GM23338 (cell line): ENCODE measurements around the gene NCOA4. TPM values are rescaled to one million over a fixed set of nuclear protein-coding genes. Genes with fewer than 3 reads are reported as not detected.
A peak's percentile ranks its signal among the peaks of the same experiment; 100 is the strongest.
"Not testable (repeated sequence)": the region's sequence is repeated elsewhere in the genome, so short reads cannot be mapped to it uniquely, and the experiment has no call there.

ENCODE experiments used
- ATAC-seq: fragments of 200-7000 bp; cut with Tn5 transposase; 3 replicates; pipeline ENCODE4 v1.9.1; 2020
- DNase-seq: peaks from one replicate; pipeline ENCODE4 v3.0.0-alpha.2; 2015; ENCODE audit warnings: low spot score
- H2AFZ ChIP-seq: fragments of 200-600 bp; sonication (generic); 2 replicates; pipeline ENCODE4 v1.8.0; 2016; ENCODE audit warnings: antibody characterized with exemption, mild to moderate bottlenecking, moderate library complexity
- H3F3A ChIP-seq: fragments of 200-600 bp; sonication (generic); replicated peaks from 2 replicates; pipeline ENCODE4 v1.8.0; 2017; ENCODE audit warnings: antibody characterized with exemption, mixed run types, low read depth
- H3K27ac ChIP-seq: fragments of 200-600 bp; sonication (generic); 2 replicates; pipeline ENCODE4 v1.6.1; 2016; ENCODE audit warnings: low read depth
- H3K27me3 ChIP-seq: fragments of 200-600 bp; sonication (generic); 2 replicates; pipeline ENCODE4 v1.8.0; 2016; ENCODE audit warnings: mild to moderate bottlenecking, mixed run types, moderate library complexity; ENCODE audit not compliant: insufficient read depth
- H3K36me3 ChIP-seq: fragments of 200-600 bp; sonication (generic); 2 replicates; pipeline ENCODE4 v1.8.0; 2016; ENCODE audit warnings: mild to moderate bottlenecking; ENCODE audit not compliant: insufficient read depth
- H3K4me1 ChIP-seq: fragments of 200-600 bp; sonication (generic); 2 replicates; pipeline ENCODE4 v1.8.0; 2016; ENCODE audit warnings: mild to moderate bottlenecking, moderate library complexity; ENCODE audit not compliant: insufficient read depth
- H3K4me2 ChIP-seq: fragments of 200-600 bp; sonication (generic); 2 replicates; pipeline ENCODE4 v1.7.1; 2017; ENCODE audit warnings: mixed run types
- H3K4me3 ChIP-seq: fragments of 200-600 bp; sonication (generic); 2 replicates; pipeline ENCODE4 v1.6.1; 2016; ENCODE audit warnings: mixed run types
- H3K79me2 ChIP-seq: fragments of 200-600 bp; sonication (generic); replicated peaks from 2 replicates; pipeline ENCODE4 v1.8.0; 2017; ENCODE audit warnings: mild to moderate bottlenecking; ENCODE audit not compliant: insufficient read depth
- H3K9me2 ChIP-seq: fragments of 200-600 bp; sonication (generic); 2 replicates; pipeline ENCODE4 v1.8.0; 2017; ENCODE audit not compliant: insufficient read depth
- H4K20me1 ChIP-seq: fragments of 200-600 bp; sonication (generic); replicated peaks from 2 replicates; pipeline ENCODE4 v1.8.0; 2017; ENCODE audit warnings: mild to moderate bottlenecking; ENCODE audit not compliant: insufficient read depth
- H3K27ac Mint-ChIP-seq: 2 replicates; pipeline ENCODE4 v1.8.0; 2020; ENCODE audit warnings: inconsistent platforms, mild to moderate bottlenecking, moderate library complexity, mixed read lengths
- H3K27me3 Mint-ChIP-seq: 3 replicates; pipeline ENCODE4 v1.8.0; 2022; ENCODE audit warnings: low read depth, mild to moderate bottlenecking, moderate library complexity, mixed read lengths, inconsistent platforms; ENCODE audit not compliant: insufficient read depth, poor library complexity
- H3K36me3 Mint-ChIP-seq: 3 replicates; pipeline ENCODE4 v1.8.0; 2021; ENCODE audit warnings: low read depth, mild to moderate bottlenecking, inconsistent platforms, moderate library complexity, mixed read lengths
- H3K4me1 Mint-ChIP-seq: 3 replicates; pipeline ENCODE4 v1.8.0; 2020; ENCODE audit warnings: mild to moderate bottlenecking, inconsistent platforms, mixed read lengths
- H3K4me3 Mint-ChIP-seq: 3 replicates; pipeline ENCODE4 v1.8.0; 2021; ENCODE audit warnings: moderate library complexity, mild to moderate bottlenecking, inconsistent platforms, mixed read lengths
- H3K9me3 Mint-ChIP-seq: 3 replicates; pipeline ENCODE4 v1.8.0; 2020; ENCODE audit warnings: moderate library complexity, mild to moderate bottlenecking, inconsistent platforms, mixed read lengths
- CREB1 ChIP-seq: fragments of 250-450 bp; sonication (Bioruptor Pico); IDR thresholded peaks from 2 replicates; pipeline ENCODE4 v1.5.0; 2020; ENCODE audit warnings: low read depth, mild to moderate bottlenecking, moderate library complexity
- CTCF ChIP-seq, 2 experiments: fragments of 200-600 bp in 1 of 2; sonication (generic) in 1 of 2; conservative IDR thresholded peaks; 2 replicates each; pipeline versions ENCODE4 v1.5.1 to v1.6.1; 2016 to 2017; ENCODE audit warnings: antibody characterized with exemption in 2 of 2, low read depth in 2 of 2, mild to moderate bottlenecking in 2 of 2, moderate library complexity in 1 of 2
- ETS1 ChIP-seq: IDR thresholded peaks from 2 replicates; pipeline ENCODE4 v1.6.1; 2016; ENCODE audit warnings: antibody characterized with exemption
- EZH2phosphoT487 ChIP-seq: fragments of 200-600 bp; sonication (generic); IDR thresholded peaks from one replicate; pipeline ENCODE4 v1.8.1; 2018; ENCODE audit warnings: antibody characterized with exemption; ENCODE audit not compliant: unreplicated experiment
- JUNB ChIP-seq: IDR thresholded peaks from one replicate; pipeline ENCODE4 v1.6.1; 2016; ENCODE audit warnings: antibody characterized with exemption; ENCODE audit not compliant: unreplicated experiment
- POLR2AphosphoS5 ChIP-seq: IDR thresholded peaks from 2 replicates; pipeline ENCODE4 v1.6.1; 2016; ENCODE audit warnings: antibody characterized with exemption, low read depth
- ZNF331 ChIP-seq: fragments of 250-450 bp; sonication (Bioruptor Pico); IDR thresholded peaks from 2 replicates; pipeline ENCODE4 v1.5.0; 2020; ENCODE audit warnings: low read depth, mild to moderate bottlenecking, moderate library complexity
- polyA plus RNA-seq: library from polyadenylated mRNA; unstranded; fragments of >200 nt; fragmentation: Nextera tagmentation; extraction: Ambion mirVana; gene quantifications from 2 replicates; pipeline ENCODE4 v1.2.1, GENCODE V29; 2016
- total RNA-seq: library from RNA; depleted of rRNA; stranded (reverse); fragments of >200 nt; shearing (Covaris generic); gene quantifications from 2 replicates; pipeline ENCODE4 v1.2.3, GENCODE V29; 2014
- TF ChIP-seq, protein P1 (sequence below): IDR thresholded peaks from one replicate; pipeline ENCODE4 v1.6.1; 2018; ENCODE audit warnings: antibody characterized with exemption; ENCODE audit not compliant: unreplicated experiment

NCOA4 gene
- total and polyA plus RNA-seq, 2 experiments from 2014 or later: 24.9 to 76.9 TPM

DNA sequence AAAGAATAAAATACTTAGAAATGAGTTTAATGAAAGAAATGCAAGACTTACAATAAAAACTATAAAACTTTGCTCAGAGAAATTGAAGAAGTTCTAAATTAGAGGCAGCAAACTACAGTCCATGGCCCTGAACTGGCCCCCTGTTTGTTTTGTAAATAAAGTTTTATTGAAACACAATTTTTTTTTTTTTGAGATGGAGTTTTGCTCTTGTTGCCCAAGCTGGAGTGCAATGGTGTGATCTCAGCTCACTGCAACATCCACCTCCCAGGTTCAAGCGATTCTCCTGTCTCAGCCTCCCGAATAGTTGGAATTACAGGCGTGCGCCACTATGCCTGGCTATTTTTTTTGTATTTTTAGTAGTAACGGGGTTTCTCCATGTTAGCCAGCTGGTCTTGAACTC is 27.5 kb upstream of the NCOA4 start:
- H3K4me3 ChIP-seq, H4K20me1 ChIP-seq, H3K9me2 ChIP-seq, H3K79me2 ChIP-seq, ATAC-seq, H3K27me3 ChIP-seq, H3K36me3 ChIP-seq, DNase-seq, H3K27me3 Mint-ChIP-seq, H3F3A ChIP-seq, H3K36me3 Mint-ChIP-seq, H3K4me2 ChIP-seq, H2AFZ ChIP-seq, H3K27ac Mint-ChIP-seq, H3K27ac ChIP-seq, H3K9me3 Mint-ChIP-seq, H3K4me3 Mint-ChIP-seq: not testable (repeated sequence)
- H3K4me1 Mint-ChIP-seq: peaks cover 26% of the 10 kb centered on the region
- H3K4me1 ChIP-seq: peaks cover 14% of the 10 kb centered on the region

DNA sequence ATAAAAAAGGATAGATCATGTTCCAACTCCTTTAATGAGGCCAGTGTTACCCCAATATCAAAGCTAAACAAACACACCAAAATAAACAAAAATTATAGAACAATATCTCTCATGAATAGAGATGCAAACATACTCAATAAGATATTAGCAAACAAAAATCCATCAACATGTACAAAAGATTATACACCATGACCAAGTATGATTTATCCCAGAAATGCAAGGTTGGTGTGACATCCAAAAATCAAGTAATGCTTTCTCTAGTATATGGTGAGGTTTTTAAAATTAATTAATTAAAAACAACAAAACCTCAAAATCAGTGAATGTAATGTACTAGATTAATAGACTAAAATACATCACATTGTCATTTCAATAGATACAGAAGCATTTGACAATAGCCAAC is 26.6 kb upstream of the NCOA4 start:
- TF ChIP-seq CTCF (conservative IDR thresholded peaks at IDR 0.05; ENCODE audit: low read depth in 2 of 2) (no peak), ETS1 (no peak), CREB1 (no peak), JUNB (no peak), POLR2AphosphoS5 (no peak)
- no peaks in the 10 kb centered on the region for H4K20me1 ChIP-seq

DNA sequence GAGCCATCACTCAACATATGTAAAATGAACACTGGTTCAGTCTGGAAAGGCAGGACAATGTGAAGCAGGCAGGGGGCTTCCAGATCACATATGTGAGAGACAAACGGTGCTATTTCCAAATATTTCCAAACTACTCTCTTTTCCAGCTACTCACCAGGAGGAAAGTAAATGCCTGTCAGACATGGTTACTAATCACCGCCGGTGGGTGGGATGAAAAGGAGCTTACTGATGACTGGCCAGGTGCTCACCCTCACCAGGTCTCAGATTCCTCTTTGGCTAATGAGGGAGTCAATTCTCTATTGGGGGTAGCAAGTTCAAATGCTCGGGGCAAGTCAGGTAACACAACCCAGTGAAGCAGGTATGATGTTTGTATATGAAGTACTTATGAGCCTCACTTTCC is 25.3 kb upstream of the NCOA4 start:
- DNase-seq: no peak
- Histone ChIP-seq H3K9me2 (no peaks in the 10 kb centered on the region; the same call in 1 of the 2 replicates), H3K4me2 (no peak overlapping the region), H3K4me1 (peaks cover 24% of the 10 kb centered on the region), H3K27ac (no peak overlapping the region), H3K36me3 (no peaks in the 10 kb centered on the region), H3K27me3 (no peaks in the 10 kb centered on the region), H3K79me2 (no peaks in the 10 kb centered on the region), H2AFZ (peak overlapping the region; percentile 23; the same call in 1 of the 2 replicates), H4K20me1 (no peaks in the 10 kb centered on the region), H3K4me3 (no peak overlapping the region), H3F3A (no peaks in the 10 kb centered on the region)
- no peaks in the 10 kb centered on the region for H3K36me3 Mint-ChIP-seq
- H3K9me3 Mint-ChIP-seq: no peaks in the 10 kb centered on the region
- no peak for ATAC-seq
- H3K4me3 Mint-ChIP-seq: no peak overlapping the region
- H3K27ac Mint-ChIP-seq: no peak overlapping the region
- peaks cover 4% of the 10 kb centered on the region for H3K27me3 Mint-ChIP-seq
- H3K4me1 Mint-ChIP-seq: peaks cover 32% of the 10 kb centered on the region
- TF ChIP-seq ZNF331: no peak
- TF ChIP-seq EZH2phosphoT487: no peak
- no peak for TF ChIP-seq CREB1
- TF ChIP-seq, protein P1, sequence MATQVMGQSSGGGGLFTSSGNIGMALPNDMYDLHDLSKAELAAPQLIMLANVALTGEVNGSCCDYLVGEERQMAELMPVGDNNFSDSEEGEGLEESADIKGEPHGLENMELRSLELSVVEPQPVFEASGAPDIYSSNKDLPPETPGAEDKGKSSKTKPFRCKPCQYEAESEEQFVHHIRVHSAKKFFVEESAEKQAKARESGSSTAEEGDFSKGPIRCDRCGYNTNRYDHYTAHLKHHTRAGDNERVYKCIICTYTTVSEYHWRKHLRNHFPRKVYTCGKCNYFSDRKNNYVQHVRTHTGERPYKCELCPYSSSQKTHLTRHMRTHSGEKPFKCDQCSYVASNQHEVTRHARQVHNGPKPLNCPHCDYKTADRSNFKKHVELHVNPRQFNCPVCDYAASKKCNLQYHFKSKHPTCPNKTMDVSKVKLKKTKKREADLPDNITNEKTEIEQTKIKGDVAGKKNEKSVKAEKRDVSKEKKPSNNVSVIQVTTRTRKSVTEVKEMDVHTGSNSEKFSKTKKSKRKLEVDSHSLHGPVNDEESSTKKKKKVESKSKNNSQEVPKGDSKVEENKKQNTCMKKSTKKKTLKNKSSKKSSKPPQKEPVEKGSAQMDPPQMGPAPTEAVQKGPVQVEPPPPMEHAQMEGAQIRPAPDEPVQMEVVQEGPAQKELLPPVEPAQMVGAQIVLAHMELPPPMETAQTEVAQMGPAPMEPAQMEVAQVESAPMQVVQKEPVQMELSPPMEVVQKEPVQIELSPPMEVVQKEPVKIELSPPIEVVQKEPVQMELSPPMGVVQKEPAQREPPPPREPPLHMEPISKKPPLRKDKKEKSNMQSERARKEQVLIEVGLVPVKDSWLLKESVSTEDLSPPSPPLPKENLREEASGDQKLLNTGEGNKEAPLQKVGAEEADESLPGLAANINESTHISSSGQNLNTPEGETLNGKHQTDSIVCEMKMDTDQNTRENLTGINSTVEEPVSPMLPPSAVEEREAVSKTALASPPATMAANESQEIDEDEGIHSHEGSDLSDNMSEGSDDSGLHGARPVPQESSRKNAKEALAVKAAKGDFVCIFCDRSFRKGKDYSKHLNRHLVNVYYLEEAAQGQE: no peak
- TF ChIP-seq JUNB: no peak

More for the DNA sequence above, 26.6 kb upstream of the NCOA4 start:
- Histone ChIP-seq H3K36me3 (no peaks in the 10 kb centered on the region), H3K4me3 (no peak overlapping the region), H3K9me2 (no peaks in the 10 kb centered on the region; the same call in 1 of the 2 replicates), H3F3A (no peaks in the 10 kb centered on the region), H3K4me2 (no peak overlapping the region), H3K79me2 (no peaks in the 10 kb centered on the region), H3K4me1 (peaks cover 22% of the 10 kb centered on the region), H3K27me3 (no peaks in the 10 kb centered on the region), H3K27ac (no peak overlapping the region), H2AFZ (no peak overlapping the region)
- Mint-ChIP-seq H3K4me3 (no peak overlapping the region), H3K36me3 (no peaks in the 10 kb centered on the region), H3K27me3 (peaks cover 3% of the 10 kb centered on the region), H3K27ac (no peak overlapping the region), H3K9me3 (no peaks in the 10 kb centered on the region), H3K4me1 (peaks cover 30% of the 10 kb centered on the region)
- no peak for ATAC-seq
- no peak for DNase-seq
